Transverse colon (tissue), 4 donors: ENCODE results near the gene ARID4B. TPM values are rescaled to one million over a fixed set of nuclear protein-coding genes. Genes with fewer than 3 reads are reported as not detected.
"Not testable (repeated sequence)": the region's sequence is repeated elsewhere in the genome, so short reads cannot be mapped to it uniquely, and the experiment has no call there.

Experiments
- DNase-seq: peaks from one replicate; pipeline ENCODE4 v3.0.0-alpha.2; 2019
- H3K27ac ChIP-seq, 4 donors: fragments of 200-600 bp; sonication (generic); 2 replicates each; pipeline ENCODE4 v1.5.1; 2016 to 2018; ENCODE audit warnings: inconsistent platforms in 4 of 4
- H3K27me3 ChIP-seq: fragments of 200-600 bp; sonication (generic); 2 replicates; pipeline ENCODE4 v1.5.1; 2017; ENCODE audit warnings: inconsistent platforms
- H3K36me3 ChIP-seq, 4 donors: fragments of 200-600 bp; sonication (generic); 2 replicates each; pipeline ENCODE4 v1.5.1; 2017 to 2019; ENCODE audit warnings: inconsistent platforms in 4 of 4
- H3K4me1 ChIP-seq, 4 donors: fragments of 200-600 bp; sonication (generic); 2 replicates each; pipeline ENCODE4 v1.5.1; 2017 to 2020; ENCODE audit warnings: inconsistent platforms in 4 of 4
- H3K4me3 ChIP-seq, 4 donors: fragments of 200-600 bp; sonication (generic); 1 replicate in 1 of 4; 2 replicates in 3 of 4; pipeline versions ENCODE4 v1.5.1 to v1.6.1; 2017 to 2019; ENCODE audit warnings: inconsistent platforms in 4 of 4
- H3K9me3 ChIP-seq, 2 donors: fragments of 200-600 bp; sonication (generic); 2 replicates each; pipeline ENCODE4 v1.5.1; 2017 to 2019; ENCODE audit warnings: inconsistent platforms in 2 of 2
- CTCF ChIP-seq, 5 experiments: fragments of 200-600 bp in 3 of 5; fragments of 450-650 bp in 2 of 5; sonication (generic) in 3 of 5; IDR thresholded peaks; 1 replicate in 2 of 5; 2 replicates in 3 of 5; pipeline ENCODE4 v1.5.1; 2016 to 2017; ENCODE audit warnings: antibody characterized with exemption in 5 of 5, inconsistent platforms in 3 of 5, mild to moderate bottlenecking in 2 of 5, moderate library complexity in 1 of 5
- EP300 ChIP-seq: sonication (generic); formaldehyde crosslinking; IDR thresholded peaks from one replicate; pipeline ENCODE4 v1.6.1; 2017; ENCODE audit warnings: antibody characterized with exemption, low read depth
- POLR2A ChIP-seq: fragments of 450-650 bp; IDR thresholded peaks from one replicate; pipeline ENCODE4 v1.6.1; 2016; ENCODE audit warnings: antibody characterized with exemption, mild to moderate bottlenecking, moderate library complexity
- POLR2AphosphoS5 ChIP-seq, 3 donors: sonication (generic); formaldehyde crosslinking; IDR thresholded peaks; one replicate each; pipeline ENCODE4 v1.6.1; 2016; ENCODE audit warnings: antibody characterized with exemption in 3 of 3
- WGBS, 2 donors: methylation state at CpG; one replicate each; pipeline ENCODE4 v1.1.5; 2018; ENCODE audit warnings: low coverage in 1 of 2; 5-methylcytosine and 5-hydroxymethylcytosine counted together
- in situ Hi-C, 4 donors: fragments of 200-750 bp; cut with MboI; loops; one replicate each; pipeline versions ENCODE4 v1.15.0 to v1.15.1; 2017; ENCODE audit warnings: low sequenced_read_pairs in 3 of 4, low pct_ligation_motif_present in 1 of 4, low pct_unique_long_range_greater_than_20kb in 1 of 4
- intact Hi-C: fragments of 100-400 bp; cut with DNase I; formaldehyde crosslinking; loops from one replicate; pipeline ENCODE4 v1.15.1; 2023; ENCODE audit warnings: low total_unique reads
- total RNA-seq, 4 donors: library from RNA; depleted of rRNA; stranded (reverse); fragments of >200 nt; gene quantifications; one replicate each; pipeline ENCODE4 v1.1.0, GENCODE V29; 2016

ARID4B gene
- total RNA-seq, 4 donors from 2014 or later = 9.2 to 52.0 (median 34.0) TPM

- no peak for TF ChIP-seq CTCF (IDR thresholded peaks at IDR 0.05)
- TF ChIP-seq POLR2AphosphoS5 (IDR thresholded peaks at IDR 0.05) = no peak
- no peak for TF ChIP-seq POLR2A
- H3K9me3 ChIP-seq = no peaks in the 10 kb centered on the region
- WGBS, 2 donors = 95 to 97% methylated on average over 5 of the region's 5 CpGs
- H3K4me3 ChIP-seq = no peak overlapping the region
- no peak overlapping the region for H3K27ac ChIP-seq
- peaks cover 14 to 58% (median 27%) of the 10 kb centered on the region in 4 donors for H3K4me1 ChIP-seq
- in situ Hi-C loops = no loop called here
- DNase-seq = no peak
- H3K27me3 ChIP-seq = no peaks in the 10 kb centered on the region
- intact Hi-C loops = no loop called here
- no peaks in the 10 kb centered on the region for H3K36me3 ChIP-seq
These were observed 12.8 kb downstream of the ARID4B start for GRCh38 chr1:235315173-235315572.

- in situ Hi-C loops (no loop called here), intact Hi-C loops (no loop called here)
- Histone ChIP-seq H3K27ac (no peak overlapping the region), H3K9me3 (no peaks in the 10 kb centered on the region), H3K36me3 (no peaks in the 10 kb centered on the region), H3K4me3 (no peak overlapping the region), H3K4me1 (peaks cover 14 to 60% (median 28%) of the 10 kb centered on the region in 4 donors), H3K27me3 (no peaks in the 10 kb centered on the region)
- WGBS, 2 donors = 49 to 57% methylated on average over 4 of the region's 4 CpGs
- no peak for DNase-seq
- no peak for TF ChIP-seq CTCF (IDR thresholded peaks at IDR 0.05)
- no peak for TF ChIP-seq POLR2AphosphoS5 (IDR thresholded peaks at IDR 0.05)
- no peak for TF ChIP-seq EP300
- no peak for TF ChIP-seq POLR2A
These were observed 13.9 kb downstream of the ARID4B start for GRCh38 chr1:235313931-235314678.

- no peak for TF ChIP-seq POLR2A
- TF ChIP-seq EP300 = no peak
- no peak for TF ChIP-seq POLR2AphosphoS5 (IDR thresholded peaks at IDR 0.05)
- no peak for TF ChIP-seq CTCF (IDR thresholded peaks at IDR 0.05)
- Histone ChIP-seq H3K27ac (no peak overlapping the region), H3K27me3 (no peaks in the 10 kb centered on the region), H3K4me3 (no peak overlapping the region), H3K4me1 (peaks cover 14 to 60% (median 28%) of the 10 kb centered on the region in 4 donors), H3K36me3 (no peaks in the 10 kb centered on the region), H3K9me3 (no peaks in the 10 kb centered on the region)
- in situ Hi-C loops = no loop called here
- intact Hi-C loops = no loop called here
- DNase-seq = no peak
- WGBS, 2 donors = 63 to 93% methylated on average over 4 to 6 of the region's 6 CpGs
These were observed 14.7 kb downstream of the ARID4B start for GRCh38 chr1:235313262-235313661.

GRCh38 chr1:235309206-235309605, 18.8 kb downstream of the ARID4B start:
- intact Hi-C loops, H3K27me3 ChIP-seq, in situ Hi-C loops, H3K9me3 ChIP-seq, H3K36me3 ChIP-seq, H3K4me3 ChIP-seq, H3K27ac ChIP-seq, DNase-seq: not testable (repeated sequence)
- H3K4me1 ChIP-seq = peaks cover 21 to 82% (median 29%) of the 10 kb centered on the region in 4 donors
- 90% methylated on average over 2 of the region's 32 CpGs; no CpG with 5 or more reads in 1 of the 2 donors for WGBS, 2 donors
